HCT116 (cell line): ENCODE results near the gene GOLGA5. TPM values are rescaled to one million over a fixed set of nuclear protein-coding genes. Genes with fewer than 3 reads are reported as not detected.
"Not testable (repeated sequence)": the region's sequence is repeated elsewhere in the genome, so short reads cannot be mapped to it uniquely, and the experiment has no call there.

ENCODE experiments used
- ATAC-seq: fragments of 200-7000 bp; cut with Tn5 transposase; 2 replicates; pipeline ENCODE4 v1.9.1; 2020; ENCODE audit warnings: mild to moderate bottlenecking, moderate library complexity
- BruUV-seq: library from RNA; stranded (reverse); fragments of 400-500 nt; replicated peaks from 2 replicates; lab custom pipeline; 2021; lab: Mats Ljungman, UMichigan
- CTCF ChIA-PET: fragments of 300-600 bp; sonication (Branson Sonifier 250); formaldehyde crosslinking; loops from one replicate; lab custom pipeline; 2021; ENCODE audit warnings: antibody characterized with exemption; lab: Charles Lee
- POLR2A ChIA-PET: fragments of 300-600, 350-600 bp; sonication (Branson Sonifier 250); formaldehyde crosslinking; loops from one replicate; lab custom pipeline; 2021; ENCODE audit warnings: antibody characterized with exemption; lab: Charles Lee
- RAD21 ChIA-PET, 2 experiments: fragments of 300-600 bp; sonication (Branson Sonifier 250); formaldehyde crosslinking; loops; one replicate each; lab custom pipeline; 2023; ENCODE audit warnings: low total read pairs in 2 of 2; ENCODE audit not compliant: uncharacterized antibody in 2 of 2, unreplicated experiment in 2 of 2, low non-redundant PET in 1 of 2; lab: Charles Lee
- DNase-seq: peaks from one replicate; pipeline ENCODE4 v3.0.0-alpha.2; 2010; ENCODE audit warnings: low read depth, low spot score
- H2AFZ ChIP-seq: fragments of 200-600 bp; shearing (Covaris generic), sonication (generic); 2 replicates; pipeline ENCODE4 v1.6.1; 2017; ENCODE audit warnings: low read depth, mixed run types, mixed read lengths, antibody characterized with exemption, low read length; ENCODE audit not compliant: poor library complexity, severe bottlenecking
- H3K27ac ChIP-seq: 2 replicates; pipeline ENCODE4 v1.5.1; 2012; ENCODE audit warnings: low read depth, low read length
- H3K27me3 ChIP-seq: fragments of 200-600 bp; sonication (generic); 2 replicates; pipeline ENCODE4 v1.6.1; 2016; ENCODE audit warnings: mixed run types, low read length, mixed read lengths; ENCODE audit not compliant: insufficient read depth
- H3K36me3 ChIP-seq, 2 experiments: fragments of 200-500 bp in 1 of 2; fragments of 200-600 bp in 1 of 2; sonication (Bioruptor generic) in 1 of 2; sonication (generic) in 1 of 2; 2 replicates each; pipeline versions ENCODE4 v1.5.1 to v1.6.1; 2014 to 2016; ENCODE audit warnings: low read length in 2 of 2, inconsistent platforms in 1 of 2, mixed read lengths in 1 of 2, mixed run types in 1 of 2; ENCODE audit not compliant: insufficient read depth in 2 of 2, control insufficient read depth in 1 of 2
- H3K4me1 ChIP-seq, 2 experiments: fragments of 200-600 bp in 1 of 2; sonication (generic) in 1 of 2; 2 replicates each; pipeline versions ENCODE4 v1.5.1 to v1.6.1; 2012 to 2017; ENCODE audit warnings: low read length in 2 of 2, inconsistent platforms in 1 of 2, mild to moderate bottlenecking in 1 of 2, mixed read lengths in 1 of 2, mixed run types in 1 of 2, moderate library complexity in 1 of 2; ENCODE audit not compliant: insufficient read depth in 2 of 2, control insufficient read depth in 1 of 2
- H3K4me2 ChIP-seq: fragments of 200-600 bp; sonication (generic); 2 replicates; pipeline ENCODE4 v1.6.1; 2017; ENCODE audit warnings: mixed run types, low read length, mixed read lengths
- H3K4me3 ChIP-seq, 2 experiments: fragments of 200-600 bp in 1 of 2; sonication (generic) in 1 of 2; replicated peaks in 1 of 2; 2 replicates each; pipeline ENCODE4 v1.5.1; 2011 to 2016; ENCODE audit warnings: low read length in 2 of 2, control low read depth in 1 of 2, low read depth in 1 of 2, mild to moderate bottlenecking in 1 of 2, mixed read lengths in 1 of 2, mixed run types in 1 of 2
- H3K79me2 ChIP-seq: fragments of 200-600 bp; sonication (generic); 2 replicates; pipeline ENCODE4 v1.6.1; 2017; ENCODE audit warnings: mild to moderate bottlenecking, mixed run types, low read length, moderate library complexity, mixed read lengths; ENCODE audit not compliant: insufficient read depth
- H3K9ac ChIP-seq: fragments of 200-600 bp; sonication (generic); 2 replicates; pipeline ENCODE4 v1.6.1; 2016; ENCODE audit warnings: low read length, mixed read lengths
- H3K9me2 ChIP-seq: fragments of 200-600 bp; sonication (generic), shearing (Covaris generic); 2 replicates; pipeline ENCODE4 v1.6.1; 2017; ENCODE audit warnings: mixed run types, mild to moderate bottlenecking, moderate library complexity; ENCODE audit not compliant: insufficient read depth
- H3K9me3 ChIP-seq, 2 experiments: fragments of 200-500 bp in 1 of 2; fragments of 200-600 bp in 1 of 2; sonication (Bioruptor generic) in 1 of 2; sonication (generic) in 1 of 2; 2 replicates each; pipeline ENCODE4 v1.6.1; 2014 to 2017; ENCODE audit warnings: low read length in 2 of 2, mixed read lengths in 2 of 2, inconsistent platforms in 1 of 2, low read depth in 1 of 2, mild to moderate bottlenecking in 1 of 2, mixed run types in 1 of 2, moderate library complexity in 1 of 2; ENCODE audit not compliant: control insufficient read depth in 1 of 2, insufficient read depth in 1 of 2
- H4K20me1 ChIP-seq: fragments of 200-600 bp; sonication (generic), shearing (Covaris generic); 2 replicates; pipeline ENCODE4 v1.6.1; 2017; ENCODE audit warnings: mixed run types, mild to moderate bottlenecking, moderate library complexity; ENCODE audit not compliant: insufficient read depth
- CBX3 ChIP-seq: IDR thresholded peaks from 2 replicates; pipeline ENCODE4 v1.6.1; 2012; ENCODE audit warnings: low read depth
- FOSL1 ChIP-seq: IDR thresholded peaks from 2 replicates; pipeline ENCODE4 v1.6.1; 2012; ENCODE audit warnings: low read depth
- JUND ChIP-seq: IDR thresholded peaks from 2 replicates; pipeline ENCODE4 v1.6.1; 2012
- MAX ChIP-seq: IDR thresholded peaks from 2 replicates; pipeline ENCODE4 v1.6.1; 2012
- POLR2AphosphoS5 ChIP-seq: IDR thresholded peaks from 2 replicates; pipeline ENCODE4 v1.6.1; 2011; ENCODE audit warnings: mild to moderate bottlenecking, low read depth, low read length, moderate library complexity
- SIN3A ChIP-seq: IDR thresholded peaks from 2 replicates; pipeline ENCODE4 v1.6.1; 2012; ENCODE audit warnings: low read depth
- SP1 ChIP-seq: IDR thresholded peaks from 2 replicates; pipeline ENCODE4 v1.6.1; 2012; ENCODE audit warnings: low read depth
- TCF7L2 ChIP-seq: IDR thresholded peaks from 2 replicates; pipeline ENCODE4 v1.7.0; 2011; ENCODE audit warnings: borderline replicate concordance, inconsistent platforms; ENCODE audit not compliant: insufficient read depth, insufficient read length; ENCODE audit errors: extremely low read depth
- intact Hi-C: fragments of 100-400 bp; cut with micrococcal nuclease; formaldehyde crosslinking; loops from 2 replicates; pipeline ENCODE4 v1.10.0; 2022
- total RNA-seq: library from RNA; stranded (reverse); gene quantifications from one replicate; pipeline ENCODE4 v1.2.1, GENCODE V29; 2021; ENCODE audit not compliant: unreplicated experiment

Gene GOLGA5
- total RNA-seq, 1 experiment from 2014 or later: 24.4 TPM

GRCh38 chr14:92760524-92760805 is 33.6 kb upstream of the GOLGA5 start:
- no peaks in the 10 kb centered on the region for H3K9me2 ChIP-seq
- no peaks in the 10 kb centered on the region for H3K27me3 ChIP-seq
- BruUV-seq: no TSS peak
- POLR2A ChIA-PET: interaction anchor here (3.0 kb wide), 1 partner anchor 12 kb away, joined by 19 read pairs; the partner anchor contains the start of gene LGMN
- CTCF ChIA-PET: no interaction called here
- no peaks in the 10 kb centered on the region for H3K36me3 ChIP-seq
- peaks cover 10 to 35% of the 10 kb centered on the region in 2 experiments for H3K4me1 ChIP-seq
- TF ChIP-seq MAX (0 out of 2 replicates have a peak, but pooled peaks have one; percentile 1), JUND (peak; percentile 33; the same call in 1 of the 2 replicates), CBX3 (peak; percentile 36; the same call in 1 of the 2 replicates), FOSL1 (peak; percentile 17; the same call in 1 of the 2 replicates), SIN3A (no peak), TCF7L2 (no peak), SP1 (peak; percentile 48), POLR2AphosphoS5 (peak; percentile 17; the same call in 1 of the 2 replicates)
- peak overlapping the region; percentile 89 for H2AFZ ChIP-seq
- H4K20me1 ChIP-seq: no peaks in the 10 kb centered on the region
- H3K9ac ChIP-seq: peak overlapping the region; percentile 51
- RAD21 ChIA-PET: no interaction called here
- DNase-seq (peak; percentile 36), ATAC-seq (peak; percentile 82)
- H3K9me3 ChIP-seq: no peaks in the 10 kb centered on the region
- intact Hi-C loops: no loop called here
- H3K27ac ChIP-seq: peak overlapping the region; percentile 54
- peak overlapping the region; percentile 31 to 55 for H3K4me3 ChIP-seq
- H3K4me2 ChIP-seq: peak overlapping the region; percentile 86
- no peaks in the 10 kb centered on the region for H3K79me2 ChIP-seq

GRCh38 chr14:92763666-92764631 is 30.2 kb upstream of the GOLGA5 start:
- H3K27ac ChIP-seq, H3K4me3 ChIP-seq, H2AFZ ChIP-seq, H3K36me3 ChIP-seq, H3K9me2 ChIP-seq, RAD21 ChIA-PET, intact Hi-C loops, DNase-seq, BruUV-seq, H3K79me2 ChIP-seq, H4K20me1 ChIP-seq, H3K27me3 ChIP-seq, H3K4me2 ChIP-seq, H3K9me3 ChIP-seq, H3K9ac ChIP-seq: not testable (repeated sequence)
- ChIA-PET CTCF (interaction anchor here (1.2 kb wide), 1 partner anchor 18 kb away, joined by 3 read pairs; no protein-coding TSS in a partner anchor), POLR2A (interaction anchor here (1.8 kb wide), 1 partner anchor 15 kb away, joined by 5 read pairs; the partner anchor contains the start of gene LGMN)
- peaks cover 9 to 32% of the 10 kb centered on the region in 2 experiments for H3K4me1 ChIP-seq
- peak; percentile 72 for ATAC-seq

GRCh38 chr14:92768236-92768635 is 25.9 kb upstream of the GOLGA5 start:
- H3K27ac ChIP-seq, H3K4me1 ChIP-seq, BruUV-seq, H3K4me2 ChIP-seq, CTCF ChIA-PET, H3K9me2 ChIP-seq, H3K36me3 ChIP-seq, H3K9me3 ChIP-seq, ATAC-seq, DNase-seq, H3K79me2 ChIP-seq, H3K9ac ChIP-seq, RAD21 ChIA-PET, intact Hi-C loops, H3K27me3 ChIP-seq, H2AFZ ChIP-seq, H4K20me1 ChIP-seq, H3K4me3 ChIP-seq: not testable (repeated sequence)
- POLR2A ChIA-PET: interaction anchor here (3.6 kb wide), 1 partner anchor 19 kb away, joined by 11 read pairs; the partner anchor contains the start of gene LGMN
